Nephron progenitor cell (in vitro differentiated cells): ENCODE results near the gene LUZP1.

Experiments
- DNase-seq: peaks from one replicate; pipeline ENCODE4 v3.0.0; 2021
- H3K27ac Mint-ChIP-seq: 2 replicates; pipeline ENCODE4 v1.8.0; 2021; ENCODE audit warnings: mild to moderate bottlenecking, moderate library complexity, mixed read lengths
- H3K27me3 Mint-ChIP-seq: 2 replicates; pipeline ENCODE4 v1.8.0; 2021; ENCODE audit warnings: mild to moderate bottlenecking, low read depth, mixed read lengths; ENCODE audit not compliant: poor library complexity
- H3K36me3 Mint-ChIP-seq: 2 replicates; pipeline ENCODE4 v1.8.0; 2021; ENCODE audit warnings: low read depth, mixed read lengths
- H3K4me1 Mint-ChIP-seq: 2 replicates; pipeline ENCODE4 v1.8.0; 2021; ENCODE audit warnings: mixed read lengths
- H3K4me3 Mint-ChIP-seq: 2 replicates; pipeline ENCODE4 v1.8.0; 2021; ENCODE audit warnings: mild to moderate bottlenecking, moderate library complexity, mixed read lengths
- H3K9me3 Mint-ChIP-seq: 2 replicates; pipeline ENCODE4 v1.8.0; 2021; ENCODE audit warnings: mild to moderate bottlenecking, moderate library complexity, mixed read lengths
- CTCF ChIP-seq: fragments of 200-600 bp; sonication (generic); IDR thresholded peaks from 2 replicates; pipeline ENCODE4 v1.5.0; 2021; ENCODE audit warnings: antibody characterized with exemption

The LUZP1 gene

GRCh38 chr1:23103001-23103889, 65.4 kb downstream of the LUZP1 start:
- no peak for DNase-seq
- Mint-ChIP-seq H3K9me3 (no peaks in the 10 kb centered on the region), H3K4me1 (peaks cover 28% of the 10 kb centered on the region), H3K27me3 (no peaks in the 10 kb centered on the region), H3K36me3 (peaks cover 33% of the 10 kb centered on the region), H3K27ac (peak overlapping the region; percentile 76), H3K4me3 (no peak overlapping the region)
- TF ChIP-seq CTCF: no peak

GRCh38 chr1:23102289-23102688, 66.4 kb downstream of the LUZP1 start:
- DNase-seq: no peak
- peaks cover 28% of the 10 kb centered on the region for H3K4me1 Mint-ChIP-seq
- no peak for TF ChIP-seq CTCF
- no peaks in the 10 kb centered on the region for H3K27me3 Mint-ChIP-seq
- no peaks in the 10 kb centered on the region for H3K9me3 Mint-ChIP-seq
- peaks cover 26% of the 10 kb centered on the region for H3K36me3 Mint-ChIP-seq
- H3K4me3 Mint-ChIP-seq: no peak overlapping the region
- peak overlapping the region; percentile 49 for H3K27ac Mint-ChIP-seq

GRCh38 chr1:23101887-23102286, 66.8 kb downstream of the LUZP1 start:
- Mint-ChIP-seq H3K27me3 (no peaks in the 10 kb centered on the region), H3K4me3 (no peak overlapping the region), H3K9me3 (no peaks in the 10 kb centered on the region), H3K36me3 (peaks cover 23% of the 10 kb centered on the region), H3K4me1 (peaks cover 28% of the 10 kb centered on the region), H3K27ac (peak overlapping the region; percentile 49)
- no peak for DNase-seq
- TF ChIP-seq CTCF: no peak

GRCh38 chr1:23101101-23101827, 67.4 kb downstream of the LUZP1 start:
- peaks cover 28% of the 10 kb centered on the region for H3K4me1 Mint-ChIP-seq

GRCh38 chr1:23100074-23100748, 68.4 kb downstream of the LUZP1 start:
- H3K27ac Mint-ChIP-seq: peak overlapping the region; percentile 54

More at GRCh38 chr1:23101101-23101827, 67.4 kb downstream of the LUZP1 start:
- DNase-seq: no peak
- H3K4me3 Mint-ChIP-seq: no peak overlapping the region
- no peak overlapping the region for H3K27ac Mint-ChIP-seq
- no peak for TF ChIP-seq CTCF
- H3K36me3 Mint-ChIP-seq: peaks cover 20% of the 10 kb centered on the region
- peaks cover under 1% of the 10 kb centered on the region for H3K9me3 Mint-ChIP-seq
- no peaks in the 10 kb centered on the region for H3K27me3 Mint-ChIP-seq

More at GRCh38 chr1:23100074-23100748, 68.4 kb downstream of the LUZP1 start:
- Mint-ChIP-seq H3K9me3 (peaks cover 5% of the 10 kb centered on the region), H3K36me3 (peaks cover 22% of the 10 kb centered on the region), H3K4me3 (no peak overlapping the region), H3K4me1 (peaks cover 28% of the 10 kb centered on the region), H3K27me3 (no peaks in the 10 kb centered on the region)
- DNase-seq: no peak
- no peak for TF ChIP-seq CTCF
